Subcutaneous abdominal adipose tissue (tissue), 5 donors: ENCODE data around the gene INTS13.
"Not testable (repeated sequence)": the region's sequence is repeated elsewhere in the genome, so short reads cannot be mapped to it uniquely, and the experiment has no call there.

Source experiments
- H3K27ac ChIP-seq: one replicate; pipeline ENCODE4 v1.7.0; 2013; ENCODE audit warnings: low read depth, mild to moderate bottlenecking, inconsistent platforms, low read length, moderate library complexity
- H3K27me3 ChIP-seq, 5 donors: one replicate each; pipeline ENCODE4 v1.7.0; 2013; ENCODE audit warnings: low read length in 5 of 5, inconsistent platforms in 1 of 5; ENCODE audit not compliant: control insufficient read depth in 5 of 5, insufficient read depth in 4 of 5
- H3K36me3 ChIP-seq, 5 donors: one replicate each; pipeline ENCODE4 v1.7.0; 2013; ENCODE audit warnings: low read length in 5 of 5; ENCODE audit not compliant: control insufficient read depth in 5 of 5, insufficient read depth in 5 of 5
- H3K4me1 ChIP-seq, 5 donors: one replicate each; pipeline ENCODE4 v1.7.0; 2013; ENCODE audit warnings: low read length in 5 of 5, mild to moderate bottlenecking in 3 of 5, moderate library complexity in 1 of 5; ENCODE audit not compliant: control insufficient read depth in 5 of 5, insufficient read depth in 5 of 5
- H3K4me3 ChIP-seq, 5 donors: one replicate each; pipeline ENCODE4 v1.7.0; 2013; ENCODE audit warnings: low read length in 5 of 5, low read depth in 1 of 5
- H3K9ac ChIP-seq, 5 donors: one replicate each; pipeline ENCODE4 v1.7.0; 2013; ENCODE audit warnings: low read length in 5 of 5, mild to moderate bottlenecking in 4 of 5, moderate library complexity in 3 of 5
- H3K9me3 ChIP-seq, 5 donors: one replicate each; pipeline ENCODE4 v1.7.0; 2013; ENCODE audit warnings: low read length in 5 of 5; ENCODE audit not compliant: control insufficient read depth in 5 of 5
- donor health status: healthy.
- donor health status: healthy.
- donor health status: healthy.
- donor health status: healthy.
- donor health status: healthy.

The INTS13 gene

DNA sequence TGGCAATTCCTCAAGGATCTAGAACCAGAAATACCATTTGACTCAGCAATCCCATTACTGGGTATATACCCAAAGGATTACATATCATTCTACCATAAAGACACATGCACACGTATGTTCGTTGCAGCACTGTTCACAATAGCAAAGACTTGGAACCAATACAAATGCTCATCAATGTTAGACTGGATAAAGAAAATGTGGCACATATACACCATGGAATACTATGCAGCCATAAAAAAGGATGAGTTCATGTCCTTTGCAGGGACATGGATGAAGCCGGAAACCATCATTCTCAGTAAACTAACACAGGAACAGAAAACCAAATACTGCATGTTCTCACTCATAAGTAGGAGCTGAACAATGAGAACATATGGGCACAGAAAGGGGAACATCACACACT lies 34.4 kb downstream of the INTS13 start:
- not testable (repeated sequence) for H3K4me1 ChIP-seq, H3K27ac ChIP-seq, H3K27me3 ChIP-seq, H3K9me3 ChIP-seq, H3K4me3 ChIP-seq, H3K9ac ChIP-seq
- peaks cover 6 to 19% (median 18%) of the 10 kb centered on the region in 5 donors for H3K36me3 ChIP-seq

DNA sequence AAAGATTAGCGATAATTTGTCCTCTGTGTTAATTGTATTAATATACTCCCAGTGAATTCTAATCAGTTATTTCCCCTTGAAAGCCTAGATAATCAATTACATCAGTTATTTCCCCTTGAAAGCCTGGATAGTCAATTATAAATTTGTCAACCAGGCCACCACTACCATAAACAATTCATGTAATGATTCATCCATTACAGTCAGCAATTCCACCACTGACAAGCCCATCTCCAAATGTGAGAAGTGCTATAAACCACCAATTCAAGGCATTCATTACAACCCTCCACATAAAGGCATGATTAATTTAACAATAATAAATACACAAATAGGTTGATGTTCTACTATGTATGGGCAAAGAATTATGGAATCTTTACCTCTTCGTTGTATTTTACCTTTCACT lies 40.9 kb downstream of the INTS13 start:
- no peak overlapping the region for H3K9ac ChIP-seq
- no peak overlapping the region for H3K27ac ChIP-seq
- H3K27me3 ChIP-seq: no peaks in the 10 kb centered on the region
- no peaks in the 10 kb centered on the region for H3K9me3 ChIP-seq
- H3K4me1 ChIP-seq: no peaks in the 10 kb centered on the region
- H3K36me3 ChIP-seq: peaks cover 2 to 12% (median 5%) of the 10 kb centered on the region in 5 donors
- H3K4me3 ChIP-seq: no peak overlapping the region

DNA sequence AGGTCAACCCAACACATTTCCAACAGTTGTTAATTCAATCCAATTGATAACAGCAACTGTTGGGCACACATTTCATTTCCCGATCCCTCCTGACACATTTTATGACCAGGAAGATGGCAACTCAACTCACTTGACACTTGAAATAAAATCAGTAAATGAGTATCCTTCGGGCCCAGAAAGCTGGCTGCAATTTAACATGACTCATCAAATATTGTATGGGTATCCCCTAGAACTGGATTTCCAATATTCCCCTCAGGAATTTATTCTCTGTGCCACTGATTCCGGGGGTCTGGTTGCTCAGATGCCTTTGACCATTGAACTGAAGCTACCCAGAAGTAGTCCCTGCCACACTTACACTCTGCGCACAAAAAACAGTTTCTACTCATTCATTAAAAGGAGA lies 42.1 kb downstream of the INTS13 start:
- H3K9me3 ChIP-seq: no peaks in the 10 kb centered on the region
- H3K27ac ChIP-seq: no peak overlapping the region
- H3K4me1 ChIP-seq: no peaks in the 10 kb centered on the region
- H3K36me3 ChIP-seq: peaks cover 2 to 12% (median 5%) of the 10 kb centered on the region in 5 donors
- no peaks in the 10 kb centered on the region for H3K27me3 ChIP-seq
- H3K9ac ChIP-seq: no peak overlapping the region
- H3K4me3 ChIP-seq: no peak overlapping the region

DNA sequence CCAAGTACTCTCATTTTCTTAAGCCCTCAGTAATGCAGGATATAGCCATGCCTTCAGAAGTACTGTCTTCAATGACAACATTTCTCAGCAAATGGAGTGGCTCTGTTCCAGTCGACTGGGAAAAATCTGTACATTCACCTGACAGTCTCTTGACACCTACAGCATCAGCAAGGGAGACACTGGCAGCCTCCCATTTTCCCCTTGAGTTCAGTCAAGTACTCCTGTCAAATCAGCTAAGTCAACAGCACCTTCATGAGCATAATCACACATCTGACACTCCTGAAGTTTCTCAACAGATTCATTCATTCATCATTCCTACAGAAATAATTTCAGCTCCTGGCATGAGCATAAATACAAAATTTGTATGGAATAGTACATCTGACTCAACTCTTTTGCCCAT lies 46.1 kb downstream of the INTS13 start:
- Histone ChIP-seq H3K9ac (no peak overlapping the region), H3K9me3 (no peaks in the 10 kb centered on the region), H3K27ac (no peak overlapping the region), H3K4me1 (no peaks in the 10 kb centered on the region), H3K4me3 (no peak overlapping the region), H3K36me3 (no peaks in the 10 kb centered on the region), H3K27me3 (no peaks in the 10 kb centered on the region)

DNA sequence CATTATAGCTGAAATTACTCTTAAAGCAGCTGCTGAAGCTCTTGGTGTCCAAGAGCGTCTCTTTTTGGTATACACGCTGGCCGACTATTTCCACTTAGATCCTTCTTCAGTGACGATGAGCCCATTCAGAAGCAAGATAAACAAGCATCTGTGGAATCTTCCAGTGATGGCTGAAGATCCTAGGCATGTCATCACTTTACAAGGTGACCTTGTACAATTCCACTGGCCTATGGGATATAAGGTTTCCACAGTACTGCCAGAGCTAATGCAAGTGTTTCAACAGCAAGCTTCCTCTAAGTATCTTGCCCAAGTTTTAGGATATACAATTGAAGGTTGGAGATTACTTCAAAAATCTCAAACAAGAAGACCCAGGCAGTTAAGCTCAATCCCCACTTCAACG lies 47.0 kb downstream of the INTS13 start:
- H3K4me3 ChIP-seq: no peak overlapping the region
- no peak overlapping the region for H3K9ac ChIP-seq
- no peaks in the 10 kb centered on the region for H3K4me1 ChIP-seq
- H3K36me3 ChIP-seq: no peaks in the 10 kb centered on the region
- no peaks in the 10 kb centered on the region for H3K27me3 ChIP-seq
- H3K27ac ChIP-seq: no peak overlapping the region
- H3K9me3 ChIP-seq: no peaks in the 10 kb centered on the region

DNA sequence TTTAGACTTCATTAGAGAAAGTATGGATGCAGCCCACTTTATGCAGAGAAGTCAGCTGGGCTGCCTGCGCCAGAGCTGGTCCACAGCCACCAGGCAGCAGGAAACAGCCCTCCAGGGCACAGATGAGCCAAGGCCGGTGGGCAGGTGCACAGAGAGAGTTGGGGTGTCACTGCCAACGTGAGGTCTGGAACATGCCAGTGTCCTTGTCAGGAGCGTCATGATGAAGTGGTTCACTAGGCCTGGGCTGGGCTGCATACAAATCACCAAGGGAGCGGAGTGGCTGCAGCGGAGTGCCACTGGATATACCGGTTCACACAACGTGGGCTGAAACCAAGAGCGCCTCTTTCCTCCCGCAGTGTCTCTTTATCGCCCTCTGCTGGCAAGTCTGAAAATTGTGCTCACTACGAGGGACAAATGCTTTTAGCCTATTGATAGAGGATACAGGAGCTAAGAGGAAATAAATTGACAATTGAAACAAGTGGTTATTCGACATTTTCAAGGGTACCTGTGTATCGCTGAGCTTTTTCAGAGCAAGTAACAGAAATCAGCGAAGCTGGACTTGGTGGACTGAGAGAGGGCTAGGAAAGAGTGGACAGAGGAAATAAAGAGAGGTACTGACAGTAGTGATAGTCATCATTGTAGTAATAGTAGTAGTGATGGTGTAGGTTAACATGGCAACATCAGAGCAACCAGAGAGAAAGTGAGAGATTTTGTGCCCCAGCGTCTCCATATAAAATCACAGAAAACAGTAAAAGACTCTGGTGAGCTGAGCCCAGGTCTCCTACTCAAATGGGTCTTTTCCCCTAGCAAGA lies 52.8 kb downstream of the INTS13 start:
- no peak overlapping the region for H3K9ac ChIP-seq
- H3K9me3 ChIP-seq: no peaks in the 10 kb centered on the region
- no peak overlapping the region for H3K27ac ChIP-seq
- no peaks in the 10 kb centered on the region for H3K27me3 ChIP-seq
- H3K4me3 ChIP-seq: peak overlapping the region; percentile 5 to 53 (median 39)
- no peaks in the 10 kb centered on the region for H3K36me3 ChIP-seq
- peaks cover 3 to 7% (median 5%) of the 10 kb centered on the region in 5 donors for H3K4me1 ChIP-seq

DNA sequence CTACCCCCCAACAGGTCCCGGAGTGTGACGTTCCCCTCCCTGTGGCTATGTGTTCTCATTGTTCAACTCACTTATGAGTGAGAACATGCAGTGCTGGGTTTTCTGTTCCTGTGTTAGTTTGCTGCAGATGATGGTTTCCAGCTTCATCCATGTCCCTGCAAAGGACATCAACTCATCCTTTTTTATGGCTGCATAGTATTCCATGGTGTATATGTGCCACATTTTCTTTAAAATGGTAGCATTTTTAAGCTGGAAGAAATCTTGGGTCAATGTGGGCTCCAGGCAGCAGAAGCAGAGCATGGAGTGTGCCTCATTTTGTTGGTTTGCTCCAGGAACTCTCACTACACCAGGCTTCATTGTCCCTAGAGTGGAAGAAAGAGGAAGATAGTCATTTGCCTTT lies 57.2 kb downstream of the INTS13 start:
- Histone ChIP-seq H3K36me3 (no peaks in the 10 kb centered on the region), H3K27me3 (no peaks in the 10 kb centered on the region), H3K9me3 (no peaks in the 10 kb centered on the region), H3K27ac (no peak overlapping the region), H3K4me3 (no peak overlapping the region), H3K4me1 (peaks cover 8 to 25% (median 16%) of the 10 kb centered on the region in 5 donors), H3K9ac (no peak overlapping the region)

DNA sequence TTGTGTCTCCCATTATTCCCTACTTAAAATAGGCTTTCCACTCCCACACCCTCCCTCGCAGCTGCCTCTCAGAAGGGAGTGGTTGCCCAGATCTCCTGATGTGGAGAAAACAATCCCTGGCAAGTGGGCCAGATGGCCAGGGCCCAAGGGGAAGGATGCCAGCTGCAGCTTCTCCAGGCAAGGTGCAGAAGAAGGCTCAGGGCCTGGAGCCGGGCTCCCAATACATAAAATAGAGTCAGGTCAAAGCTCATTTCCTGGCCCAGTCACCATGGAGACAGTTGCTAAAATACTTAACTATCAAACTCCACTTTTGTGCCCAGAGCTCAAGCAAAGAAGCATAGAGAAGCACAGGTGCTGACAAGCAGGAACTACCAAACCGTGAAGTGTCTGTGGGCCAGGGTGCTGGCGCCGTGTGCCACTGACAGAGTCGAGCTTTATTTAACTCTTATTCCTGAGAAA lies 59.1 kb downstream of the INTS13 start:
- Histone ChIP-seq H3K4me1 (peaks cover 5 to 27% (median 12%) of the 10 kb centered on the region in 5 donors), H3K9me3 (no peaks in the 10 kb centered on the region), H3K9ac (no peak overlapping the region), H3K4me3 (no peak overlapping the region), H3K36me3 (no peaks in the 10 kb centered on the region), H3K27me3 (no peaks in the 10 kb centered on the region), H3K27ac (no peak overlapping the region)

DNA sequence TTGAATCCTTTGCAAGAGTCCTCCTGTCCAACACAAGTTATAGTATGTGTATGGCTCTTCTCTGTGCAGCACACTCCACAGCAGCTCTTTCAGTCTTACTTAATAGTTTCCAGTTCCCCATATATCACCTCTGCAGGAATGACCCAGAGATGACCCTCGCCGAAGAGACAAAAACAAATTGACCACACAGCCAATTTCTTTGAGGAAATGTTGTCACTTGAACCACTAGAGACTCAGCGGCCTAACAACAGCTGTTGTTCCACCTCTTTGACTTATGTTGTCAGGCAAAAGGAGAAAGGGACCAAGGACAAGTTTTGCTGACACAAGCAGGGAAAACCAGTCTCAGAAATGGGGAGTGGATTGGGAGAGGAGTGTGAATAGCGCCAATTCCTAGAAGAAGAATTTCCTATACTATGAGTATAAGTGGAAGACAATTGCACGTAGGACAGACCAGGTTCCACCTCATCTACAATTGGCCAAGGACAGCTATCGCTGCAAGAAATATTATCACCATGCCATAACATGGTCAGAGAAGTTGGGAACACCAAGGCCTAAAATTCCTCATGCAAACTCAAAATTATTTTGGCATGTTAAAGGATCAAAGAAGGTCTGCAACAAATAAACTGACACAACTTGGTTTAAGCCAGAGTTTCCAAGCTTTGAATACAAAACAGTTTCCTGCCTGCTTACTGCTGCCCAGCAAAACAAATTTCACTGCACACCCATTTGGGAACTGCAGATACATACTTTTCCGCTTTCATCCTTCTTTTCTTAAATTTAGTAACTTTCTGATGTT lies 63.1 kb downstream of the INTS13 start:
- Histone ChIP-seq H3K27me3 (no peaks in the 10 kb centered on the region), H3K4me1 (peaks cover 9 to 44% (median 21%) of the 10 kb centered on the region in 5 donors), H3K4me3 (no peak overlapping the region), H3K9ac (no peak overlapping the region), H3K9me3 (no peaks in the 10 kb centered on the region), H3K36me3 (no peaks in the 10 kb centered on the region), H3K27ac (no peak overlapping the region)

DNA sequence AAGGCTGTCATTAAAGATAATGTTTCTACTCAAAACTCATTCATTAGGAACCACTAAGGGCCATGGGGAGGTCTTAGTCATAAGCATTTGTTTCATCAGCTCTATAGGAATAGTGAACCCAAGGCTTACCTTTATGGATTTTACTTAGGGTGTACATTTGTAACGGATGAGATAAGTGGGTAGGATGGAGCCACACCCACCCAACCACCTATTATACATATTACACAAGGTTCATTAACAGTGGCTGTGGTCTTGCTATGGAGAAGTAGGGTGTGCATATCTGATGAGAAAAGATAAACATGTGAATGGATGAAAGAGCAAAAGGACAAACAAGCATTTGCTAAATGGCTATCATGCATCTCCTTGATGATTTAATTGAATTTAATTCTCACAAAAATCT lies 65.2 kb downstream of the INTS13 start:
- Histone ChIP-seq H3K4me3 (no peak overlapping the region), H3K9ac (no peak overlapping the region), H3K27me3 (no peaks in the 10 kb centered on the region), H3K36me3 (no peaks in the 10 kb centered on the region), H3K9me3 (no peaks in the 10 kb centered on the region), H3K27ac (no peak overlapping the region), H3K4me1 (peaks cover 6 to 28% (median 9%) of the 10 kb centered on the region in 5 donors)
